Measurements from ENCODE around the gene RTL10.

DNA sequence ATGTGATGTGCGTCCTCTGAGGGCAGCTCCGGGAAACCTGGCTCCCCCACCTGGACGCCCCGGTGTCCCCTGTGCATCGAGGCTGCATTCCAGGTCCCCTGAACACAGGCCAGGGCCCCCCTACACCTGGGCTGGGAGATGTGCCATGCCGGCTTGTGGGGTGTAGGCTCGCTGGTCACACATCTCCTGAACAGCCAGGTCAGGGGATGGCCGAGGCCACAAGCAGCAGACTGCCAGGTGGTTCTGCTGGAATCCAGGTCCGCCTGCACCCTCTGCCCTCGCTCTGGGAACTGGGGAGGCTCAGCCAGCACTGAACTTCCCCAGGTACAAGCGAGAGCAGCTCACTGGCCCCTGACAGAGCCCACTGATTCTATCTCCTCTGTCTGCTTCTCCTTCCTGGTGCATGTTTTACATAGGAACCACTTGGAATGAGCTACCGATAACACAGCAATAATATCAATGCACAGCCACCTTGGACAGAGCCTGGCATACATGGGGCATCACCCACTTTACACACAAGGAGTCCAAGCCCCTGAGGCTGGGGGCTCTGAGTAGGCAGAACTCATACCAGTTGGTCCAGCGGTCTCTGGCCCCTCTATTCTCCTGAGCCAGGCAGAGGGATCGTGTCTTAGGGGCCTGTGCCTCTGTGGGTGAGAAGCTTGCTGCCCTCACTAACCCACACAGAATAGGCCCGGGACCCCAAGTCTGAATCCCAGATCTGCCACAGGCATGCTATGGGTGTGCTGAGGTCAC lies 47.3 kb downstream of the RTL10 start:
- TF ChIP-seq PKNOX1 (IDR thresholded peaks at IDR 0.05) (no peak), FOXM1 (IDR thresholded peaks at IDR 0.05; ENCODE audit: borderline replicate concordance) (no peak), TARDBP (IDR thresholded peaks at IDR 0.05) (no peak), ELF4 (IDR thresholded peaks at IDR 0.05) (no peak), HDGF (IDR thresholded peaks at IDR 0.05; ENCODE audit: borderline replicate concordance) (no peak), NFRKB (IDR thresholded peaks at IDR 0.05) (no peak), SP1 (IDR thresholded peaks at IDR 0.05) (no peak), LEF1 (IDR thresholded peaks at IDR 0.05; ENCODE audit: borderline replicate concordance) (no peak), BHLHE40 (IDR thresholded peaks at IDR 0.05; ENCODE audit: borderline replicate concordance) (no peak), ZNF384 (IDR thresholded peaks at IDR 0.05) (no peak), SUZ12 (IDR thresholded peaks at IDR 0.05) (no peak), FOXK2 (IDR thresholded peaks at IDR 0.05) (no peak), FOXA1 (IDR thresholded peaks at IDR 0.05) (no peak)

All from HEK293T (cell line).